HG03045 (cell line): ENCODE results near the gene BMP4.

Experiments
- ATAC-seq: cut with Tn5 transposase; IDR thresholded peaks from one replicate; pipeline ENCODE4 v1.9.1; 2021; ENCODE audit warnings: mild to moderate bottlenecking, moderate library complexity; ENCODE audit not compliant: unreplicated experiment

BMP4 gene

GRCh38 chr14:53967606-53968005 lies 11.0 kb upstream of the BMP4 start:
- ATAC-seq = no peak

- no peak for ATAC-seq
Measured at GRCh38 chr14:53964249-53964648, 7.6 kb upstream of the BMP4 start.

DNA sequence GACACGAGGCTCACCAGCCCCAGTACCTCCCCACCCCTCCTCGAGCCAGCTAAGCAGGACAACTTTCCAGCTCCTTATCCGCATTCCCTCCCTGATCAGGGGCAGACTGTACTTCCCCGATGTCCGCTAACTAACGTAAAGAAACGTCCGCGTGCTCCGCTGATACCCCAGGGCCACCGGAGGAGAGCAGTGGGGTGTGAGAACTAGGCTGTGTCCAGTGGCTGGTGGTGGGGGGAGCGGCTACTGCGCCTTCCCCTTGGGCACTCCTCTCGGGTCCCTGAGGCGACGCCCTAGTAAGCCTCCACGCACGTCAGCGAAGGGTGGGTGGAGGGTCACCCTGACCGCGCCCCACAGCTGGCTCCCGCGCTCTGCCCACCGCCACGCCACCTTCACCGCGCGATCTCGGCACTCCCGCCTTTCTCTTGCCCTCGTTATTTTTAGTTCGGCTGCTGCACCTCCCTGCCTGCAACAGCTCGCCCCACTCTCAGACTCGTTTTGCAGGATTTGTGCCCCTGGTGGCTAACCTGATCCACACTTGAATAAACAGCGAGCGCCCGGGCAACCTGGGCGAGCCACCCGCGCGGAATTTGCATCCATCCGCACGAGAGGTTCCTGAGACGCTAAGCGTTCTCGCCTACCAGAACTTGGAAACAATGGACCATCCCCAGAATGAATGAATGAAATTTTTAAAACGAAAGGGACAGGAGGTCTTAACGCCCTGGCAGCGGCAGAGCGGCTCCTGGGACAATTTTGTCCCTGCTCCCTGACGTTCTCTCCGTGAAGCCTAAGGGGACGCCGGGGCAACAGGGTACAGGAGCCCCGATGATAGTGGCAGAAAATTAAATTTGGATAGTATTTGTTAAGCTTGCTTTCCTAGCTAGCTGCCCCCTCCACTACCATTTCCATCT lies 6.9 kb upstream of the BMP4 start:
- ATAC-seq = no peak

DNA sequence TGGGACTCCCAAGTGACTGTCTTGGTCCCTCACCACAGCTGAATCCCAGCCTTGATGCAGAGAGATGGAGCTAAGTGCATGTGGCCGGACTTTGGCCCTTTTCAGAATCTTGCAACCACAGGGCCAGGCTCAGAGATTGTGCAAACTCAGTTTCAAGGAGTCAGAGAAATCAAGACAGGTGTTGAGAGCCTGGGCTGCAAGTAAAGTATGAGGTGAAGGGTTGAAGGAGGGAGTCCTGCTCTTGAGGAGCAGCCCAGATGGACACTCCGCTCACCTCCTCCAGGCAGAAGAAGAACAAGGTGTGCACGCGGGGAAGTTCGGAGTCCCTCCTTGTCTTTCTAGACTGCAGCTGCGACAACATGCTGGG lies 6.3 kb upstream of the BMP4 start:
- no peak for ATAC-seq

GRCh38 chr14:53958628-53959027 lies 2.0 kb upstream of the BMP4 start:
- no peak for ATAC-seq

DNA sequence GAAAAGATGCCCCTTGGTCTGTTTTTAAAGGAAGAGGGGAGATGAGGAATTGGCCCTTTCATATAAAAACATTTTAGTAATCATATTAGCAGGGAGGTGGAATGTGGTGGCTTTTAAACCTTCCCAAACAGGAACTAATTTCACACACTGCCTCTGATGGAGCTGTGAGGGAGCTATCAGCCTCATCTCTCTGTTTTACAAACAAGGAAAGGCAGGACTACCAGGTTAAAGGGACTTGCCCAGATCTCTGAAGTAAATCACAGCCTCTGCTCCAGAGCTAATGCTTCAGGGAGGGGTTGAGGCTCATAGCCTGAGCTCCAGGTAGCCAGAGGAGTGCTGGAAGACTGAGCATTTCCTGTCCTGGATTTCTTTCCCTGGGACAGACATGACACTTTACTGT lies 1.1 kb upstream of the BMP4 start:
- ATAC-seq = no peak

- no peak for ATAC-seq
Measured at GRCh38 chr14:53955671-53956426, 776 bp downstream of the BMP4 start.

- ATAC-seq = no peak
Measured at GRCh38 chr14:53955229-53955556, 1.4 kb downstream of the BMP4 start.

DNA sequence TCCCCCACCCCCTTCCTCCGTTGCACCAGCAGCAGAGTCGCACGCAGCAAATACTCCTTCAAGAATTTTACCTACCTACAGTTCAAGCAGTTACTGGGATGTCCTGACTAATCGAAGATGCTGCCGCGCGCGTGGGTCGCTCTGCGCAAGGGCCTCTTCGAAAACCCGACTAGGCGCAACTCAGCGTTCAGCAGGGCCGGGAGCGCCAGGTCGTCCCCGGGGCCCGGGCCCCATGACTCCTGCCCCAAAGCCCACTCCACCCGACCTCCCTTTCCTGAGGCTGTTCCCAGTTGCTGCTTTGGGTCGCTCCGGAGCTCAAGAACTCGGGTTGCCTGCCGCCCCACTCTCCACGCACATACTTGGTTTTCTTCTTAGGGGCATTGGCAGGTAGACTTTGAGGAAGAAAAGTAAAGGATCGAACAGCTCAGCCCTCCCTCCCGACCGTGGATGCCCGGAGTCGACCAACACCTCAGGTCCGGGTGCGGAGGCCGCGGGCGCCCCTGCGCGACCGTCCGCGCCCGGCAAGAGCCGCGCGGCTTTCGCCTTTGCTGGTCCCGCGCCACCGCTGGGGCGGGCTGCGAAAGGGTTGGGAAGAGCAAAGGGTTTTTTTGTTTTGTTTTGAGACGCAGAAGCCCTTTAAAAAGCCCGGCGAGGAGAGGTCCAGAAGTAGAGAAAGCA lies 1.9 kb downstream of the BMP4 start:
- no peak for ATAC-seq

DNA sequence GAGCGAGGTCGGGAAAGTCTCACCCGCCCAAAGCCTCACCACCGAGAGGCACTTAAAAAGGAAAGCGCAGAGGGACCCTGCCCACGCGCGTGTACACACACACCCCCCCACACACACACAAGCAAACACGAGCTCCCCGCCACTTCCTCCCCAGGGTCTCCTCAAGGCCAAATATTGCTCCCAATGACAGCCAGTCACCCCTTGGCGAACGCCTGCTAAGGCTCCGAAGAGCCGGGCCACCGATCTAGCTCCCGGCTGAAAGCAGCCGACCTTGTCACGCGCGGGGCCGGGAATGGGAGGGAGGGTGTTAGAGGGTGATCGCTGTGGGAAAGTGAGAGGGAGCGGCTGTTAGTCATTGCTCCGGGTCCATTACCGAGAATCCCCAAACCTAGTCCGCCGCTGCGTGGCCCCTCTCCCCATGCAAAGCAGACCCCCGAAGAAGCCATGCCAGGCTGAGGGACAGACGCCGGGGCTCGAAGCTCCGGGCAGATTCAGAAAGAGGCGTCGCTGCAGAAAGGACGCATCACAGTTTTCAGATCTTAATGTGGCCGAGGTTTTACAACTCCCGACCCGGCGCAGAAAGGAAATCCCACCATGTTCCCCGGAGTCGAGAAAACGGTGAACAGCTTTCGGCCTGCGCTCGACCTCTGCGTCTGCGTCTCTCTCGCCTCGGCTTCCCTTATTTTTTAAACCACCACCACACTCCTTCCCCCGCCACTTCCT lies 2.6 kb downstream of the BMP4 start:
- ATAC-seq = no peak

GRCh38 chr14:53953002-53953827 lies 3.4 kb downstream of the BMP4 start:
- ATAC-seq = no peak

DNA sequence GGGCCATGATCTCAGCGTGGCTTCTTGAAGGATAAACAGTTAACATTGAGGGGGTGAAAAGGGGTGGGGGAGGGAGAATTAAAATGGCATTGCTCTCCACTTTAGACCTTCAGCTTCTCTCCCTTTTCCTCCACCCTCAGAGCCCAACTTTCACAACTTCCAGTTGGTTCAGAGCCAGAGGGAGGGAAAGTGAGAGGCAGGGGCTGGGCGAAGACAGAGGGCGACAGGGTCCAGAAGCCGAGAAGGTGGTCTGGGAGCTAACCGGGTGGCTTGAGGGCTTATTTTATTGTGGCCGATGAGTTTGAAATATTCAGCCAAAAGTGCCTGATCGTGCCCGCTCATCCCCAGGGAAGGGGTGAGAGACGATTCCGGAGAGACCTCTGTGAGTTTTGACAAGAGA lies 4.1 kb downstream of the BMP4 start:
- ATAC-seq = no peak

DNA sequence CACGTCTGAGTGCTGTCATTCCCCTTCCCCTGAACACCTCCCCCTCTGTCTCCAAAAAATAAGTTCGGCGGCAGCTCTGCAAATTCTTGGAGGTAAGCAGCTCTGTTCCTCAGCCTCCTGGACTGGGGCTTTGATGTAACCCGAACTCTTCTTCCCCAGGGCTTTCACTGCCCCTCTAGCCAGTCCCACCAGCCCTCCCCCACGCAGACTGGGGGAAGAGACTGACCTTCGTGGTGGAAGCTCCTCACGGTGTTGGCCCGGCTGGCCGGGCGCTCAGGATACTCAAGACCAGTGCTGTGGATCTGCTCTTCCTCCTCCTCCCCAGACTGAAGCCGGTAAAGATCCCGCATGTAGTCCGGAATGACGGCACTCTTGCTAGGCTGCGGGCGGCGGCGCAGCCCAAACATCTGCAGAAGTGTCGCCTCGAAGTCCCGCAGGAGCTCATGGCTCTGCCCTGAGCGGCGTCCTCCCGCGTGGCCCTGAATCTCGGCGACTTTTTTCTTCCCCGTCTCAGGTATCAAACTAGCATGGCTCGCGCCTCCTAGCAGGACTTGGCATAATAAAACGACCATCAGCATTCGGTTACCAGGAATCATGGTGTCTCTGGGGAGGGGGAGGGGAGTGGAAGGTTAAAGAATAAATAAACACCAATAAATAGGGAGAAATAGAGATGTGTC lies 4.9 kb downstream of the BMP4 start:
- no peak for ATAC-seq

DNA sequence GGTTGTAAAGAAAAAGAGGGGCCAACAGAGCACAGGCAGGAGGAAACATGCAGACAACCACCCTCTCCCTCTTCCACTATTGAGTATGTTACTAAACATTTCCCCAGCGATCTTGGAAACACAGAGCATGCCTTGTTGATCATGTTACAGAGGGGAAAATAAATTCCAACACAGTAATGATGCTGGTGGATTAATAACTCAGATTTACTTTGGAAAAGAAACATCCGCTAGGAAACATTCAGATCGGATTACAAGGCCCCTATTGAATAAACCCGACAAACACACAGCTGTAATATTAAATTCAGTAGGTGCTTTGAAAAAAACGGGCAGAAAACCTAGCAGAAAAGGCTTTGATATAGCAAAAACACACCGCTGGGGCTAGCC lies 5.4 kb downstream of the BMP4 start:
- ATAC-seq = no peak

GRCh38 chr14:53950031-53950793 lies 6.4 kb downstream of the BMP4 start:
- no peak for ATAC-seq

GRCh38 chr14:53949201-53949600 lies 7.4 kb downstream of the BMP4 start:
- ATAC-seq = no peak

DNA sequence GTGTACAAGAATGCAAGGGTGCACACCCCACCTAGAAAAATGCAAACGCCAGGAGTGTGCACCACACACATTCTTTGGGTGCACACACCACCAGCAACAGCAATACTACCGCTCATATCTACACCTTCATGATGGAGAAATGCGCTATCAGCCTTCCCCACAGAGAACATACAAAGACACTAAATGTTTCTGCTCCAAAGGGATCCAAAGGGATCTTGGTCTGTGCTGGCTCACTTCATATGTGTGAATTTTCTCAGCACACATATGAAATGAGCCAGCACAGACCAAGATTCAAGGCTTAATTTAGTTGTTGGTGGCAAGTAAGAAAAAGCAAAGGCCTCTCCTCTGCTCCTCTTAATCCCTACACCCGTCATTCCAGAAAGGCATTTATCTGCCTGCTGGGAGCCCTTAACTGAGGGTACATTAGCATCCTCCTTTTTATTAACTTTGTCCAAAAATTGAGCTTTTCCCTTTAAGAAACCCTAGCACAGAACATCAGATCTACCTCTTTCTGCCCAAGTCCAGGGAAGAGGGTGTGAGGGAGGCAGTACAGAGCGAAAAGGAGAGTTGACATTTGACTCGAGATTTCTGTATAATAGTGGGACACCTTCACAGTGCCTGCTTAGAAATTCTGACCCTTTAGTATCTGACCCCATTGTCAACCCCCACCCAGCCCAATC lies 8.3 kb downstream of the BMP4 start:
- ATAC-seq = no peak

- no peak for ATAC-seq
Measured at GRCh38 chr14:53947452-53948204, 9.0 kb downstream of the BMP4 start.
